GM21717 (cell line): ENCODE results near the gene GRB2.
"Not testable (repeated sequence)": the region's sequence is repeated elsewhere in the genome, so short reads cannot be mapped to it uniquely, and the experiment has no call there.

Experiments used
- ATAC-seq: cut with Tn5 transposase; IDR thresholded peaks from one replicate; pipeline ENCODE4 v1.9.1; 2021; ENCODE audit warnings: mild to moderate bottlenecking, moderate library complexity; ENCODE audit not compliant: unreplicated experiment

GRB2 gene

DNA sequence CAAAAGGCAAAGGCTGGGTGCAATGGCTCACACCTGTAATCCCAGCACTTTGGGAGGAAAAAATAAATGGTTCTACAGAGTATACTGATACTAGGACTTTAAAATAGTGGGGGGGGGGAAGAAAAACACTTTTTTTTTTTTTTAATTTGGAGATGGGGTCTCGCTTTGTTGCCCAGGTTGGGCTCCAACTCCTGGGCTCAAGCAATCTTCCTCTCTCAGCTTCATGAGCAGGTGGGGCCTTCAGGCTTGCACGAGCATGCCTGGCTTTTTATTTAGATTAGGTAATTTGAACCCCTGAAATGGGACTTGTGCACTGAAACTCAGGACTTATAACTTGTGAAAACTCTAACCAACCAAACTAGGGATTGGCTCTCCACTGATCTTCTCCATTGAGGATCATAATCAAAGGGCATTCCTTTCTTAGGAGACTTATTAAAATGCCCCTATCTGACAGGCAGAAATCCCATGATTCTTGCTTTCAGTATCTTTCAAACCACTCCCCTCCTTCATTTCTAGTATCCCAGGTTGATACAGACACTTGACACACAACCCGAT lies 16.9 kb downstream of the GRB2 start:
- no peak for ATAC-seq

DNA sequence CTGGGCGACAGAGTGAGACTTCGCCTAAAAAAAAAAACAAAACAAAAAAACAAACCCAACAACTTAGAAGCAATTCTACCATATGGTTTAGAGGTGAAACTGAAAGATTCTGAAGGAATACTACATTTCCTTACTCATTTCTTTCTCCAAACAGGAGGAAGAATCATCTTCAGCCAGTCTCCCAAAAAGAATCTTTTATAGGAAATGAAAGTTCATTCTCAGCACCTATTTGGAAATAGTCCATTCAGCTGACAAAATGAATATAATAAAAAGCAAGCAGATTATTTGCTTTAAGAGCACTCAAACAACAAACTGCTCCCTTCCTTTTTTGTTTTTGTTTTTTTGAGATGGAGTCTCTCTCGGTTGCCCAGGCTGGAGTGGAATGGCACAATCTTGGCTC lies 17.7 kb downstream of the GRB2 start:
- no peak for ATAC-seq

DNA sequence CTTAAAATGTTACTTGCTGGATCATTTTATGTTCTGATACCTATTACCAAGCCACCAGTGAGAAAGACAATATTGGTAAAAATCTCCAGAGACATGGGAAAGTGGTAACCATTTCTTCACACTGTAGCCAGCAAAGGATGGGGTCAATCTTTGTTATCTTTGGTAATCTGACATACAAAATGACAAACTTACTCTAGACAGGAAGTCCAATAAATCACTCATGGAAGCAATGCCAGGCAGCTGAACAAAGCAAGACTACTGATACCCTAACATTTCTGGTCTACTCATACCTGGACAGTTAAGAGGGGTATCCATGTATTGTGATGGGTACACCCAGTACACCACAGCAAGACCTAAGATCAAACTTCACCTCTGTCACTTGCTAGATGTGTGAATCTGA lies 19.0 kb downstream of the GRB2 start:
- ATAC-seq = no peak

DNA sequence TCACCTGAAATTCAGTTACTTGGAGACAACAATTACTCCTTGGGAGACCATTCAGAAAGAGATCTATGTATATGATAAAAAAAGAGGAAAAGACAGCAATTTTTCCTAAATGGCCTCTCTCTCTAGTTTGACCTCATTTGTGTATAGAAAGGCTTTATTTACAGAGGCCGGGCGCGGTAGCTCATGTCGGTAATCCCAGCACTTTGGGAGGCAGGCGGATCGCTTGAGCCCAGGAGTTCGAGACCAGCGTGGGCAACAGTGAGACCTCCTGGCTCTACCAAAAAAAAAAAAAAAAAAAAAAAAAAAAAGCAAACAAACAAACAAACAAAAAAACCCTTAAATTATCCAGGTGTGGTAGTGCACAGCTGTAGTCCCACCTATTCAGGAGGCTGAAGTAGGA lies 20.7 kb downstream of the GRB2 start:
- ATAC-seq = no peak

DNA sequence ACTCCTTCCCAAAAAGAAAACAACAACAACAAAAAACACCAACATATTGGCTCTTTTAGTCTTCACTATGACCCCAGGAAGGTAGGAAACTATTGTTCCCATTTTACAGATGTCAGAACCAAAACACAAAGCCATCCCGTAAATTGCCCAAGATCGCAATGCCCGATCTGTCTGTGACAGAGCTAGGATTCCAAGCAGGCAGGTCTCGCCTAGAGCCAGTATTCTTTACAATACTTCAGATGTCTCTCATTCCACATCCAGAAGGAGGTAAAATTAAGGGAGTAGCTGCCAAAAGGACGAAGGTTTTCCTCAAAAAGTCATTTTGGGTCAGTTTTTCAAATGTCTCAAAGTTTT lies 21.7 kb downstream of the GRB2 start:
- no peak for ATAC-seq

DNA sequence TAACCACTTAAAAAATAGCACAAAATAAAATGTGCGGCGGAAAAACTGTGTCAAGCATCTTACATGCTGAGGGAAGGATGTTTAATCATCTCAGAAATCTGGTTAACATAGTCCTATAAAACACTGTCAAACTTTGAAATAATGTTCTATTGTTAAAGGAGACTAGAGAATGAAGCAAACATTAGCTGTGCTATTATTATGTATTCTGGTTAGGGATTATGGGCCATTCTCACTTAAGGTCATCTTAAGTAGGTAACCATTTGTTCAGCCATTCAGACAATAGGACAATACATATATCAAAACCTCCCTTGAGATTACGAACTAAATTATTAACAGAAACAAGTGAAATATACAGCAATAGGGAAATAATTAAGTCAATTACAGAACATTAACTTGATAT lies 24.7 kb downstream of the GRB2 start:
- no peak for ATAC-seq

DNA sequence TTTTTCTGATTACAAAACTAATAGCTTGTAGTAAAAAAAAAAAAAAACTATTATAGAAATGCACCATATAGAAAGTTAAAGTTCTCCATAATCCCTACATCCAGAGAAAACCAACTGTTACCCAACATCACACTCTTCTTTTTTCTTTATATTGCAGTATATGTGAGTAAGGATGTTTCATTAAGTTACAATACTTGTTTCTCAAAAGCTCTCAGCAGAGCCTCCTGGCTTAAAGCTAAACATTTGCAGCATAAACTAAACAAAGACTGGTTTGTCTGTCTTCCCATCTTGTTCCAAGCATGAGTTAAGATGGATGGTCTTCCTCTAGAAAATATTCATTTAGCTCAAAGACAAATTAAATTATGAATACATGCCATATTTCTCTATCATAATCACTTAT lies 25.2 kb downstream of the GRB2 start:
- no peak for ATAC-seq

DNA sequence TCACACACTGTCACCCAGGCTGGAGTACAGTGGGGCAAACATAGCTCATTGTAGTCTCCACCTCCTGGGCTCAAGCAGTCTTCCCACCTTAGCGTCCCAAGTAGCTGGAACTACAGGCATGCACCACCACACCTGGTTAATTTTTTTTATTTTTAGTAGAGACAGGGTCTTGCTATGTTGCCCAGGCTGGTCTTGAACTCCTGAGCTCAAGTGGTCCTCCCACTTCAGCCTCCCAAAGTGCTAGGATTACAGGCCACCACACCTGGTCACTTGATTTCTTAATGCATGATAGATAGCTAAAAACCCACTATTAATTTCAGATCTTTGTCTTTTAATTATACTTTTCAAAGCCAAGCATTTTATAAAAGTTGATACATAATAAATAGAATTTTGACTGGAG lies 26.1 kb downstream of the GRB2 start:
- ATAC-seq = not testable (repeated sequence)

DNA sequence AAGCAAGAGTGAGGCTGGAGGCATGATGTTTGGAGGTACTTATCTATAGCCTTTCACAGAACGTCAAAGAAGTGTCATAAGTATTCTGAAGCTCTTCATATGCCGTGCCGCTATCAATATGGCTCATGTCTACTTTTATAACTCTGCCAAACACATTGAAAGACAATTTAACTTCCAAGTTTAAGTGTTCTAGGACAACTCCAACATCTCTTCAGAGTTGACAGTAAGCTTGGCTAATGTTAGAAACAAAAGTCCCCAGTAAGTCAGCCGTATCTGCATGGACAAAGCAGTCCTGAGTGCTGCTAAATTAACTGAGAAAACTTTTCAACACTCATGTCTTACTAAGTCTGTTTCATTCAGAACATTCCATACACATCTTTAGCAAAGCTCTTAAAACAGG lies 32.2 kb downstream of the GRB2 start:
- ATAC-seq = no peak

DNA sequence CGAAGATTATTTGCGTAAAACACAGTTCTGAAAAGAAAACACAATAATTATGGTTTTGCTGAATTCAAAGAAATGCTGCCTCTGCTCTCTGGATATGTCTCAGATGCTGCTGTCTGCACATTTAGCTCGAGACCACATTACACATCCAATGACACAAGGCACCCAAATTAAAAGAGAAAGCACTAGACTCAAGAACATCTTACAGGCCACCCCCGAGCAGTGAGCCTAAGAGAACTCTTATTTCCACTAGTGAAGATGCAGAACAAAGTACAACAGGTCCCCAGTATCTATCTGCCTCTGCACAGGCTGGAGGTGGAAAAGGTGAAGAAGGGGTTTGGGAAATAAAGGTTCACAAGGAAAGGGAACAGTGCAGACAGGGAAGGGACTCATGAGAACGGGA lies 33.5 kb downstream of the GRB2 start:
- ATAC-seq = no peak

DNA sequence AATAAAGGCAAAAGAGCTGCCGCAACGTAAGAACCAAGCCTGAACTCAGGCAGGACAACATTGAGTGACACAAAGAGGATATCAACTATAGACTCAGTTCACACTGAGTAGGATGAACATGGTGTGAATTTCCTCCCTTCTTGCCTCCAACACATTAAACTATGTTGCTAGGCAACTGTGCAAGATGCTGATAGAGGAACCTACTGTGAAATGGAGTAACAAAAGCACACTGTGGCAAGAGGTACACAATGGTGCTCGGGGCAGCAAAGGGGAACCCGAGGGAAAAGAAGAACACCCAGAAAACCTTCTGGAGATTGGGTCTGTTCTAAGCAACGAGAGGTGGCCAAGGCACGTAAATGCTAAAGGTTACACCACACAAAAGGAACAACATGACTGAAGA lies 34.1 kb downstream of the GRB2 start:
- ATAC-seq = no peak

DNA sequence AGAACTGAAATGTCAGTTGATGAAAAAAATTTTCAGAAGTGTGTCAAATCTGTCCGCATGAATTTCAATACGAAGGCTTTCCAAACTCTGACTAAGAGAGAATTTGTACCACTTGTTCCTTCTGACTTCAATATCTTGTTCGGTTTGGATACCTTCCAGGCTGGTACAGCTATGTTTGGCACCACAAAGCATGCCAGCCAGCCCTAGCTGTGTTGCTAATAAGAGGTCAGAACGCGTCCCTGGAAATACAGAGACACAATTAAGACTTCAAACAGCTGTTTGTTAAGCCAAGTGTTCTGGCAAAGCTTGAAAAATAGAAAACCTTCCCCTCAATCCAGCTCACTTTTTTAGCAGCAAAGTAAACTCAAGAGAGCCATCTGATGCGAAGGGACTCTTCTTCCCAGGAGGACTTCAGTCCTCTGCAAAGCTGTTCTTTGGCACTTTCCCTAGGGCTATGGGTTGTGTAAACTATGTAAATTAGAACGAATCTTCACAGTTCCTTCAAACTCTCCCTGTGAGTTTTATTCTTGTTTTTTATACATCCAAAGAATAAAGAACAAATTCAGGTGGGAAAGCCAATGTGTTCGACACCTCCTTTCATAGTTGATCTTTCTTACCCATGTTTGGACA lies 35.1 kb downstream of the GRB2 start:
- no peak for ATAC-seq

DNA sequence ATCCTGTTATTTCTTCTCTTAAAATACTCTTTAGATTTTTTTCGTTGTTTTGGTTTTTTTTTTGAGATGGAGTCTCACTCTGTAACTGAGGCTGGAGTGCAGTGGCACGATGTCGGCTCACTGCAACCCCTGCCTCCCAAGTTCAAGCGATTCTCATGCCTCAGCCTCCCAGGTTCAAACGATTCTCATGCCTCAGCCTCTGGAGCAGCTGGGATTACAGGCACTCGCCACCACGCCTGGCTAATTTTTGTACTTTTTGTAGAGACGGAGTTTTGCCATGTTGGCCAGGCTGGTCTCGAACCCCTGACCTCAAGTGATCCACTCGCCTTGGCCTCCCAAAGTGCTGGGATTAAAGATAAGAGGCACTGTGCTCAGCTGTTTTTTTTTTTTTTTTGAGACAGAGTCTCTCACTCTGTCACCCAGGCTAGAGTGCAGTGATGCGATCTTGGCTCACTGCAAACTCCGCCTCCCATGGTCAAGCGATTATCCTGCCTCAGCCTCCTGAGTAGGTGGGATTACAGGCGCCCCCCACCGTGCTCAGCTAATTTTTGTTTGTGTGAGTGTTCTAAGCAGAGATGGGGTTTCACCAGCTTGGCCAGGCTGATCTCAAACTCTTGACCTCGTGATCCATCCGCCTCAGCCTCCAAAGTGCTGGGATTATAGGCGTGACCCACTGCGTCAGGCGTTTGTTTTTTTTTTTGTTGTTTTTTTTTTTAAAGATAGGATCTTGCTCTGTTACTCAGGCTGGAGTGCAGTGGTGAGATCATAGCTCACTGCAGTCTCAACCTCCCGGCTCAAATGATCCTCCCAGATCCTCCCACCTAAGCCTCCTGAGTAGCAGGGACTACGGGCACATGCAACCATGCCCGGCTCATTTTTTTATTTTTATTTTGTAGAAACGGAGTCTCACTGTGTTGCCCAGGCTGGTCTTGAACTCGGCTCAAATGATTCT lies 37.4 kb downstream of the GRB2 start:
- not testable (repeated sequence) for ATAC-seq

DNA sequence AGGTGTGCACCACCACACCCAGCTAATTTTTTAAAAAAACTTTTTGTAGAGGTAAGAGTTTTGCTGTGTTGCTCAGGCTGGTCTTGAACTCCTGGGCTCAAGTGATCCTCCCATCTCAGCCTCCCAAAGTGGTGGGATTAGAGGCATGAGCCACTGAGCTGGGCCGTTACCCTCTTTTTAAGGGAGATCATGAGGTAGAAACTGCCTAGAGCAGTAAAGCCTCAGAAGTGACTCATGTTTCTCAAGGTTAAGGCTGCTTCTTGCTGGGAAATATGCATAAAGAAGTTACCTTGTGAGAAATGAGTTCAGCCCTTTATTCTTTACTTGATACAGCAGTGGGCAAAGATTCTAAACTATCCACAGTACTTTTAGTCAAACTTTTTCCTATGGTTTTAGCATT lies 38.2 kb downstream of the GRB2 start:
- no peak for ATAC-seq

DNA sequence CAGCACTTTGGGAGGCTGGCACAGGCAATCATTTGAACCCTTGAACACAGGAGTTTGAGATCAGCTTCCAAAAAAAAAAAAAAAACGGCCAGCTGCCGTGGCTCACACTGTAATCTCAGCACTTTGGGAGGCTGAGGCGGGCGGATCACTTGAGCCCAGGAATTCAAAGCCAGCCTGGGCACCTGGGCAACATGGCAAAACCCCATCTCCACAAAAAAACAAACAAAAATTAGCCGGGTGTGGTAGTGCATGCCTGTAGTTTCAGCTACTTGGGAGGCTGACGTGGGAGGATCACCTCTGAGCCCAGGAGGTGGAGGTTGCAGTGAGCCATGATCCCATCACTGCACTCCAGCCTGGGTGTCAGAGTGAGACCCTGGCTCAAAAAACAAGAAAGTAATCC lies 39.0 kb downstream of the GRB2 start:
- ATAC-seq = no peak

DNA sequence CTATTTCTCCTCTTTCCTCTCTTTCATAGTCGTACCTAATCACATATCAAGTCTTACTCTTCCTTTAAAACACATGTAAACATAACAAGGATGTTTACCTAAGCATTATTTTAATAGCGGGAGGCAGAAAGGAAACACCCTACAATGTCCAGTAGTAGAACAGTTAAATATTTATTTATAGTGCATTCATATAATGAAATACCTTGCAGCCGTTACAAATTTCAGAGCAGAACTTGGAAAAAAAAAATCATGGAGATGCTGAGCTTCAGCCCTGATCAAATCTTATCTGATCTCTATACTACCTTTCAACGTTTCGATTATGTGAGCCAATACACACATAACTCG lies 39.6 kb downstream of the GRB2 start:
- no peak for ATAC-seq

DNA sequence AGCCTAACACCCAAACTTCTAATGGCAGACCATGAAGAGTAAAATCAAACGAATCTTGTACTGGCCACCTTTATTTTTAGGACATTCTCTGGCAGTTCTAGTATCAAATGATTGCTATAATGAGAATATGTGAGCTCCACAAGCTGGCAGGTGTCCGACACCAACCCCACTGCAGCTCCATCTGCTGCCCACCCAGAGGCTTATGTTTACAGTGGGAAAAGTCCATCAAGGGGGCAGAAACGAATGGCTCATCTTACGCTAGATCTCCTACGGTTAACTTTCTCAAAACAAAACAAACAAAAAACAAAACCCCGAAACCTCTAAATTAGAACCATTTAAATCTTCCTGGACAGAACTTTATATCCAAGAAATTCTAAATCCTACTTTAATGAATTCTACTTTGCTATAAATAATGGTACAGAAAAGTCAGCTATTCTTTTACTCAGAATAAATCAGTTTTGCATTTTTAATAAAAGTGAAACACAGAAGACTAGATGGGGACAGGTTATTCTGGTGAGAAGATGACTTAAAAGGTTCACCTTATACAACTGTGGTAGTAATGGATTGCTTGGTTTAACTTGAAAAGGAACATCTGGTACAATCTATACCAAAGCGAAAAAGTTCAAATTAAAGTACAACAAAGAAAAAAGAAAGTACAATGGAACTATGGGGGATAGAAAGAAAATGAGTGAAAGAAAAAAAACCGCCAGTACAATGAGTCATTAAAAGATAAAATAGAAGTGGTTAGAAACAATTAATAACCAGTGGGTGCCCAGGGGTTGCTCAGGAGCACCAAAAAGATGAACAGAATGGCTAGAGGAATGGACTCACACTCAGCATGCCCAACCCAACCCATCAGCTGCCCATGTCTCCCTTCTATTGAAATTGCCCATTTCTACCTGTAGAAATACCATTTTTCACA lies 40.2 kb downstream of the GRB2 start:
- ATAC-seq = no peak

DNA sequence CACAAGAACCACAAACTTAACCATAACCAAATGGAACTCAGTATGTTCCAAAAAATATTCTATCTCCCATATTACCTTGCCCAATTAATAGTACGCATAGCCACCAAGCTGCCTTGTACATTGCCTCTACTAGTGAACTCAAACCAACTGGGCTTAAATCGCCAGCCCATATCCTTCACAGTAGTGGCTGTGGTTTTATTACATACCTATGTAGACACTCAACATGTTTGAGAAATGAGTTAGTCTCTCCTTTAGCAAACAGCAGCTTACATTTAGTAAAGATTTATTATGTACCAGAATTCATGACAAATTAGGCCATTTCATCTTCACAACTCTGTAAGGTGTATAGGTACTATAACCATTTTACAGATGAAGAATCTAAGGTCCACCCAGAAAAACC lies 41.4 kb downstream of the GRB2 start:
- no peak for ATAC-seq

DNA sequence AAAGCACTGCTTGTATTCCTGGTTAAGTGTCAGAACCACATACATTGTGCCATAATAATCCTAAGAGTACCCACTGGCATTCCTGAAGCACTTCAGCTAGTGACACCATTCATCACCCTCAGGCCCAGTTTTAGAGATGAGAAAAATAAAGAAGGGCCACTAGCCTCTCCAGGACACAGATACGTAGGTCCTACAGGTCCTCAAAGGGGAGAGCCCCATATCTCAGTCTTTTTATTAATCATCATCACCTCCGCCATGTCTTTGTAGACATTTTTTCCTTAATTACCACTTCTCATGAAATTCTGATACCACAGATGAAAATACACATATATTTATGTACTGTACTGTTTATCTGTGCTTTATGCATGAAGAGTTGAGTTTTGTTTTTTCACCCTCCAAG lies 43.5 kb downstream of the GRB2 start:
- no peak for ATAC-seq

DNA sequence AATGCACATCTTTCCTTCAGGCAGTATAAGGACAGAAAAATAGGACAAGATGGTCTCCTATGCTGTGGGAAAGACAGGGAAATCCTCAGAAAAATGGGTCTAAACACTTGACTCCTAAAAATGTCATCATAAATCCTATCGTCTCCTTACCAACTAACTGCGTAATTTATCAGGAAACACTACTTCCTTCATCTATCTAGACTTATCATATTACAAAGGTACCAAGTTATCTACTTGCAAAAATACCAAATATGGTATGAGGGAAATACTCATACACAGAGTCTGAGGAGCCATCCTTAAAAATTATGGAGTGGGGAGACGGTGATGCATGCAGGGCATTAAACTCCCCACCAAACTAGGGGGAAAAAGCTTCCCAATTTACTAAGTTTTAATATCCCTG lies 44.1 kb downstream of the GRB2 start:
- no peak for ATAC-seq

DNA sequence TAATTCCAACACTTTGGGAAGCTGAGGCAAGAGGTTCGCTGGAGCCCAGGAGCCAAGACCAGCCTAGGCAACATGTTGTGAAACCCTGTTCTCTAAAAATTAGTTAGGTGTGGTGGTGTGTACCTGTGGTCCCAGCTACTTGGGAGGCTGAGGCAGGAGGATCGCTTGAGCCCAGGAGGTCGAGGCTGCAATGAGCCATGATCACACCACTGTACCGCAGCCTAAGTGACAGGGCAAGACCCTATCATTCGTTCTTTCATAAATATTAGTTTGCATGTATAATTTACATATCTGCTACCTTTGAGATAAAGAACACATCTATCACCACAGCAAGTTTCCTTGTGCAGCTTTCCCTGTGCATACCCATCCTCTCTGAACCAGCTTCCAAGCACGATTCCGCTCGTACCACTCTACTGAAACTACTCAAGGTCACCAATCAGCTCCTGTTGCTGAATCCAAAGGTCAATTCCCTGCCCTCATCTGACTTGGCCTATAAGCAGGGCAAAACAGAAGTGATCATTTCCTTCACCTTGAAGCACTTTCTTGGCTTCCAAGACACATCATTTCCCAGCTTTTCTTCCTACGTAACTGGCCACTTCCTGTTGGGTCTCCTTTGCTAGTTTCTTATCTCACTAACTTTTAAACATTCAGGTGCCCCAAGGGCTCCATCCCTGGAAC lies 49.1 kb downstream of the GRB2 start:
- ATAC-seq = no peak
